Gastroesophageal sphincter (tissue), 3 donors: ENCODE measurements around the gene EXD3.
"Not testable (repeated sequence)": the region's sequence is repeated elsewhere in the genome, so short reads cannot be mapped to it uniquely, and the experiment has no call there.

Source experiments
- CTCF ChIP-seq, 4 experiments: fragments of 200-600 bp in 2 of 4; fragments of 450-650 bp in 2 of 4; sonication (generic) in 1 of 4; IDR thresholded peaks; one replicate each; pipeline ENCODE4 v1.5.1; 2017 to 2019; ENCODE audit warnings: antibody characterized with exemption in 4 of 4, mild to moderate bottlenecking in 2 of 4, moderate library complexity in 2 of 4
- EP300 ChIP-seq: sonication (generic); formaldehyde crosslinking; IDR thresholded peaks from one replicate; pipeline ENCODE4 v1.6.1; 2017; ENCODE audit warnings: antibody characterized with exemption, mild to moderate bottlenecking
- POLR2AphosphoS5 ChIP-seq: sonication (generic); formaldehyde crosslinking; IDR thresholded peaks from one replicate; pipeline ENCODE4 v1.6.1; 2017; ENCODE audit warnings: antibody characterized with exemption

DNA sequence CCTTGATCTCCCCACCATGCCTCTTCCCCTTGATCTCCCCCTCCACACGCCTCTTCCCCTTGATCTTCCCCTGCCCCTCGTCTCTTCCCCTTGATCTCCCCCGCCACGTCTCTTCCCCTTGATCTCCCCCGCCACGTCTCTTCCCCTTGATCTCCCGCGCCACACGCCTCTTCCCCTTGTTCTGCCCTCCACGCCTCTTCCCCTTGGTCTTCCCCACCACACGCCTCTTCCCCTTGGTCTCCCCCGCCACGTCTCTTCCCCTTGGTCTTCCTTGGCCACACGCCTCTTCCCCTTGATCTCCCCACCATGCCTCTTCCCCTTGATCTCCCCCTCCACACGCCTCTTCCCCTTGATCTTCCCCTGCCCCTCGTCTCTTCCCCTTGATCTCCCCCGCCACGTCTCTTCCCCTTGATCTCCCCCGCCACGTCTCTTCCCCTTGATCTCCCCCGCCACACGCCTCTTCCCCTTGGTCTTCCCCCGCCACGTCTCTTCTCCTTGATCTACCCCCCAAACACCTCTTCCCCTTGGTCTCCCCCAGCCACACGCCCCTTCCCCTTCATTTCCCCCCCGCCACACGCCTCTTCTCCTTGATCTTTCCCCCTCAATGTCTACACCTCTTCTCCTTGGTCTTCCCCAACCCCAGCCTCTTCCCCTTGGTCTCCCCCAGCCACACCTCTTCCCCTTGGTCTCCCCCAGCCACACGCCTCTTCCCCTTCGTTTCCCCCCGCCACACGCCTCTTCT lies 28.5 kb upstream of the EXD3 start:
- not testable (repeated sequence) for TF ChIP-seq CTCF (IDR thresholded peaks at IDR 0.05); POLR2AphosphoS5; EP300
